ENCODE measurements around the gene PTGES2.

- TF ChIP-seq CTCF (IDR thresholded peaks at IDR 0.05) (no peak), POLR2A (IDR thresholded peaks at IDR 0.05) (no peak)
Observed at GRCh38 chr9:128070874-128071273, 56.7 kb downstream of the PTGES2 start.
